ENCODE data around the gene RBM8A.
"Not testable (repeated sequence)": the region's sequence is repeated elsewhere in the genome, so short reads cannot be mapped to it uniquely, and the experiment has no call there.

Gene RBM8A

GRCh38 chr1:145956781-145957442, 29.6 kb upstream of the RBM8A start:
- DNase-seq (ENCODE audit: low read depth in 2 of 2) = no peak

- no peak for DNase-seq (ENCODE audit: low read depth in 2 of 2)
Observed at GRCh38 chr1:145956361-145956760, 29.1 kb upstream of the RBM8A start.

GRCh38 chr1:145955436-145955835, 28.2 kb upstream of the RBM8A start:
- no peak for DNase-seq (ENCODE audit: low read depth in 2 of 2)

GRCh38 chr1:145953861-145954260, 26.6 kb upstream of the RBM8A start:
- no peak for DNase-seq (ENCODE audit: low read depth in 2 of 2)

GRCh38 chr1:145952903-145953302, 25.6 kb upstream of the RBM8A start:
- DNase-seq (ENCODE audit: low read depth in 2 of 2) = no peak

- no peak for DNase-seq (ENCODE audit: low read depth in 2 of 2)
Observed at GRCh38 chr1:145951526-145951925, 24.2 kb upstream of the RBM8A start.

GRCh38 chr1:145949219-145949618, 21.9 kb upstream of the RBM8A start:
- no peak for DNase-seq (ENCODE audit: low read depth in 2 of 2)

GRCh38 chr1:145947551-145947950, 20.3 kb upstream of the RBM8A start:
- no peak for DNase-seq (ENCODE audit: low read depth in 2 of 2)

- no peak for DNase-seq (ENCODE audit: low read depth in 2 of 2)
Observed at GRCh38 chr1:145946477-145946986, 19.2 kb upstream of the RBM8A start.

GRCh38 chr1:145944532-145944931, 17.2 kb upstream of the RBM8A start:
- DNase-seq (ENCODE audit: low read depth in 2 of 2) = no peak

GRCh38 chr1:145942871-145943270, 15.6 kb upstream of the RBM8A start:
- no peak for DNase-seq (ENCODE audit: low read depth in 2 of 2)

- DNase-seq (ENCODE audit: low read depth in 2 of 2) = no peak
Observed at GRCh38 chr1:145942405-145942804, 15.1 kb upstream of the RBM8A start.

GRCh38 chr1:145937436-145937835, 10.2 kb upstream of the RBM8A start:
- DNase-seq (ENCODE audit: low read depth in 2 of 2) = no peak

- DNase-seq (ENCODE audit: low read depth in 2 of 2) = no peak
Observed at GRCh38 chr1:145936247-145936646, 9.0 kb upstream of the RBM8A start.

- no peak for DNase-seq (ENCODE audit: low read depth in 2 of 2)
Observed at GRCh38 chr1:145935708-145936107, 8.4 kb upstream of the RBM8A start.

GRCh38 chr1:145932522-145933009, 5.3 kb upstream of the RBM8A start:
- DNase-seq (ENCODE audit: low read depth in 2 of 2) = not testable (repeated sequence)

- no peak for DNase-seq (ENCODE audit: low read depth in 2 of 2)
Observed at GRCh38 chr1:145927916-145928643, 796 bp upstream of the RBM8A start.

- peak in 1 of 2 donors; percentile 30 for DNase-seq (ENCODE audit: low read depth in 2 of 2)
Observed at GRCh38 chr1:145926686-145927062, 610 bp downstream of the RBM8A start.

GRCh38 chr1:145922266-145922665, 5.0 kb downstream of the RBM8A start:
- DNase-seq (ENCODE audit: low read depth in 2 of 2) = no peak

GRCh38 chr1:145920297-145920696, 7.0 kb downstream of the RBM8A start:
- DNase-seq (ENCODE audit: low read depth in 2 of 2) = not testable (repeated sequence)

- DNase-seq (ENCODE audit: low read depth in 2 of 2) = no peak
Observed at GRCh38 chr1:145918992-145919939, 8.0 kb downstream of the RBM8A start.

Measured in stimulated activated CD4-positive, alpha-beta T cell treated with anti-CD3 and anti-CD28 coated beads, Interleukin-1b, Interleukin-23, amount 100 ng/mL, for 1 hour (primary cell).